ENCODE measurements around the gene PRKAG2. TPM values are rescaled to one million over a fixed set of nuclear protein-coding genes. Genes with fewer than 3 reads are reported as not detected.

Gene PRKAG2
- total RNA-seq, 1 donor from 2014 or later = 17.9 TPM

GRCh38 chr7:151839451-151839921 is 37.4 kb downstream of the PRKAG2 start:
- TF ChIP-seq CTCF (conservative IDR thresholded peaks at IDR 0.05) = no peak
- no peaks in the 10 kb centered on the region for H3K27me3 Mint-ChIP-seq
- no peaks in the 10 kb centered on the region for H3K9me3 Mint-ChIP-seq
- H3K4me3 Mint-ChIP-seq = no peak overlapping the region
- H3K4me1 Mint-ChIP-seq (ENCODE audit: unreplicated experiment) = peaks cover 15% of the 10 kb centered on the region
- no peak overlapping the region for H3K27ac Mint-ChIP-seq
- no peaks in the 10 kb centered on the region for H3K36me3 Mint-ChIP-seq
- DNase-seq (ENCODE audit: extremely low spot score, unreplicated experiment) = no peak

DNA sequence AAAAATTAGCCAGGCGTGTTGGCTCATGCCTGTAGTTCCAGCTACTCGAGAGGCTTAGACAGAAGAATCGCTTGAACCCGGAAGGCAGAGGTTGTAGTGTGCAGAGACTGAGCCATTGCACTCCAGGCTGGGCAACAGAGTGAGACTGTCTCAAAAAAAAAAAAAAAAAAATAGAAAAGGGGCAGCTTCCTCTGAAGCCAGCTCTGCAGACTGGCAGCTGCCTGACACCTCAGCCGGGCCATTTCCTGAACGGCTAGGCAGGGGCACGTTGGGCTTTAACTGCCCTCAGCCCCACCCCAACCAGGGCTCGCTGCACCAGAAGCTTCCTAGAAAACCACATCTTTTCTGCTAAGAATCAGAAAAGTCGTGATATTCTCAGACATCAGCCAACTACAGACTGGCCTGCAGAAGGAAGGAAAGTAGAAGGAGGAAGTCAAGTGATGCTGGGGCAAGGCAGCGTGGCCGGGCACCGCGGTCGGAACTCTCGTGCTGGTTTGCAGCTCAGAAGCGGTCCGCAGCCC is 38.0 kb downstream of the PRKAG2 start:
- Mint-ChIP-seq H3K27ac (no peak overlapping the region), H3K9me3 (no peaks in the 10 kb centered on the region), H3K4me3 (no peak overlapping the region), H3K27me3 (no peaks in the 10 kb centered on the region), H3K4me1 (ENCODE audit: unreplicated experiment) (peaks cover 15% of the 10 kb centered on the region), H3K36me3 (no peaks in the 10 kb centered on the region)
- no peak for DNase-seq (ENCODE audit: extremely low spot score, unreplicated experiment)
- TF ChIP-seq CTCF (conservative IDR thresholded peaks at IDR 0.05) = no peak

- Mint-ChIP-seq H3K4me1 (ENCODE audit: unreplicated experiment) (peaks cover 15% of the 10 kb centered on the region), H3K27ac (no peak overlapping the region), H3K27me3 (no peaks in the 10 kb centered on the region), H3K36me3 (no peaks in the 10 kb centered on the region), H3K4me3 (no peak overlapping the region), H3K9me3 (no peaks in the 10 kb centered on the region)
- TF ChIP-seq CTCF (conservative IDR thresholded peaks at IDR 0.05) = no peak
- DNase-seq (ENCODE audit: extremely low spot score, unreplicated experiment) = no peak
Observed at GRCh38 chr7:151838072-151838471, 38.8 kb downstream of the PRKAG2 start.

DNA sequence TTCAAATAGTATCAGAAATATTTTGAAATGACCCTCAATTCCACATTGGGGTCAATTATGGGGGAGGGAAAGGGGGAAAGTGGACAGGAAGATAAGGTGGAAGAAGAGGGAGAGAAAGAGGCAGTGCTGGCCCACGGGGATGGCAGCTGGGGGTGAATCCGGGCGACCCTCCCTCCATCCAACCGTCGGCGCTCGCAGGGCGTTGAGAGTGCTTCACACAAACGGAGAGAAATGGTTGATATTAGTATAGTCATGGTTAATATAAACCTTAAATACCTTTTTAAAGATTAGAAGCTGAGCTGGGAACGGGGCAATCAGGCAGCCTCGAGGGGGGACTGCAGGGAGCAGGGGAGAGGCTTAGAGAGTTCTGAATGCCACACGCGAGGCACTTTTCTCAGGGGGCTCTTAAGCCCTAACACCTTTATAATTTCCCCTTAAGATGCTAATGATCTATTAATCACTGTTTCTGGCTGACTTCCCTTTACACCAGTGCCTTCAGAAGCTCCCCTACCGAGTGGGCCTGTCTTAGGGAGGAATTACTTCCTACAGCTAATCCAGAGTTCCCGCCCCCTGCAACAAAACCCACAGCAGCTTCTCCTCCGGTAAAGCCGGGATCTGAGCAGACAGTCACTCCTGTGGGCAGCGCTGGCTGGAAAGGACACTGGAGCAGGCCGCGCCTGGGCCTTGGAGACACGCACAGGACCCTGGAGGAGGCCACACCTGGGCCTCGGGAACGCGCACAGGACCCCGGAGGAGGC is 39.5 kb downstream of the PRKAG2 start:
- H3K36me3 Mint-ChIP-seq = no peaks in the 10 kb centered on the region
- no peak overlapping the region for H3K4me3 Mint-ChIP-seq
- no peak for DNase-seq (ENCODE audit: extremely low spot score, unreplicated experiment)
- peaks cover 15% of the 10 kb centered on the region for H3K4me1 Mint-ChIP-seq (ENCODE audit: unreplicated experiment)
- no peaks in the 10 kb centered on the region for H3K27me3 Mint-ChIP-seq
- H3K9me3 Mint-ChIP-seq = no peaks in the 10 kb centered on the region
- H3K27ac Mint-ChIP-seq = no peak overlapping the region
- TF ChIP-seq CTCF (conservative IDR thresholded peaks at IDR 0.05) = no peak

DNA sequence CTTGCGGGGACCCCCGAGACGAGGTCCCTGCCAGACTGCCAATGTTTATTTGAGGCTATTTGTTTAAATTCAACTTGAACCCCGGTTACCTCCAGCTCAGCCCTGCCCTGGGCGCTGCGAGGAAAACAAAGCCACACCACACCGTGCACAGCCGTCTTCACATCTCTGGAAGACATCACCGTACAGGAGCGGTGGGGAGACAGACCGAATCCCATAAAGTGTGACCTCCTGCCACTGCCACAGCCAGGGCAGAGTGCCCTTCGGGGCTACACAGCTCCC is 40.0 kb downstream of the PRKAG2 start:
- no peaks in the 10 kb centered on the region for H3K27me3 Mint-ChIP-seq
- H3K4me3 Mint-ChIP-seq = no peak overlapping the region
- H3K9me3 Mint-ChIP-seq = no peaks in the 10 kb centered on the region
- DNase-seq (ENCODE audit: extremely low spot score, unreplicated experiment) = no peak
- H3K27ac Mint-ChIP-seq = no peak overlapping the region
- H3K36me3 Mint-ChIP-seq = no peaks in the 10 kb centered on the region
- TF ChIP-seq CTCF (conservative IDR thresholded peaks at IDR 0.05) = no peak
- peaks cover 15% of the 10 kb centered on the region for H3K4me1 Mint-ChIP-seq (ENCODE audit: unreplicated experiment)

Measured in type B pancreatic cell (in vitro differentiated cells).